K562 (cell line): Measurements from ENCODE around the gene TMEM184B. TPM values are rescaled to one million over a fixed set of nuclear protein-coding genes. Genes with fewer than 3 reads are reported as not detected.

Experiments used
- ASH1L ChIP-seq: fragments of 450-650 bp; IDR thresholded peaks from 2 replicates; pipeline ENCODE4 v1.6.1; 2018; ENCODE audit warnings: borderline replicate concordance, mild to moderate bottlenecking, low read depth; ENCODE audit not compliant: partially characterized antibody
- CUX1 ChIP-seq: fragments of 200-800 bp; sonication (Bioruptor generic); IDR thresholded peaks from 2 replicates; pipeline ENCODE4 v1.6.1; 2016; ENCODE audit warnings: missing genetic modification characterization, missing compliant biosample characterization
- HMG20B ChIP-seq: fragments of 250-450 bp; sonication (Bioruptor Pico); IDR thresholded peaks from 2 replicates; pipeline ENCODE4 v1.5.0; 2021; ENCODE audit warnings: mild to moderate bottlenecking
- L3MBTL2 ChIP-seq: fragments of 450-650 bp; IDR thresholded peaks from 2 replicates; pipeline ENCODE4 v1.6.1; 2016; ENCODE audit warnings: mild to moderate bottlenecking, moderate library complexity
- MLLT1 ChIP-seq, 2 experiments: fragments of 450-650 bp; IDR thresholded peaks; 2 replicates each; pipeline ENCODE4 v1.6.1; 2016
- RAD51 ChIP-seq: fragments of 450-650 bp; IDR thresholded peaks from 2 replicates; pipeline ENCODE4 v1.7.1; 2016; ENCODE audit warnings: low read depth, mild to moderate bottlenecking, borderline replicate concordance
- RBBP5 ChIP-seq: fragments of 200-600 bp; sonication (generic); IDR thresholded peaks from 2 replicates; pipeline ENCODE4 v1.6.1; 2012; ENCODE audit warnings: borderline replicate concordance, mild to moderate bottlenecking, low read length, control low read depth, inconsistent platforms; ENCODE audit not compliant: insufficient read depth, poor library complexity, severe bottlenecking
- SIX5 ChIP-seq, 2 experiments: IDR thresholded peaks; 2 replicates each; pipeline ENCODE4 v1.6.1; 2011; ENCODE audit warnings: low read length in 2 of 2, borderline replicate concordance in 1 of 2, low read depth in 1 of 2, mild to moderate bottlenecking in 1 of 2, moderate library complexity in 1 of 2; ENCODE audit not compliant: insufficient read depth in 1 of 2
- ZNF592 ChIP-seq: fragments of 450-650 bp; IDR thresholded peaks from 2 replicates; pipeline ENCODE4 v1.6.1; 2017; ENCODE audit warnings: antibody characterized with exemption, mild to moderate bottlenecking
- polyA plus RNA-seq, 8 experiments: library from polyadenylated mRNA; depleted of rRNA in 4 of 8; stranded (reverse) in 5 of 8; unstranded in 3 of 8; fragments of >200 nt; fragmentation: Nextera tagmentation in 2 of 8; fragmentation: Illumina TruSeq in 1 of 8; extraction: Ambion mirVana in 2 of 8; extraction: Trizol in 1 of 8; gene quantifications; 2 replicates each; pipeline versions ENCODE4 v1.2.1 to v1.2.3, GENCODE V29; 2011 to 2014; ENCODE audit warnings: inconsistent platforms in 1 of 8, missing spikeins in 1 of 8
- total RNA-seq, 7 experiments: library from RNA; depleted of rRNA in 6 of 7; stranded (reverse); fragments of >200 nt in 6 of 7; fragmentation: Illumina TruSeq in 2 of 7; extraction: Trizol in 2 of 7; gene quantifications; 2 replicates each; pipeline versions ENCODE4 v1.2.1 to v1.2.3, GENCODE V29; 2011 to 2021; ENCODE audit warnings: low replicate concordance in 1 of 7

Gene TMEM184B
- total and polyA plus RNA-seq, 9 of the 15 experiments (the other 6 are each of a cell fraction or from before 2014, with no cell fraction given) = 0.31 to 25.1 (median 6.2) TPM

GRCh38 chr22:38266120-38266519, 6.7 kb downstream of the TMEM184B start (continued):
- peak; percentile 85 for TF ChIP-seq ZNF592
- peak; percentile 98 for TF ChIP-seq L3MBTL2
- no peak for TF ChIP-seq HMG20B (CRISPR knock-in tag)
- TF ChIP-seq ASH1L = no peak
- TF ChIP-seq MLLT1 (IDR thresholded peaks at IDR 0.05) = peak in 1 of 2 experiments; percentile 78; a peak in 2 of 4 replicates
- peak; percentile 95 for TF ChIP-seq RAD51
- peak; percentile 21 for TF ChIP-seq RBBP5
- TF ChIP-seq SIX5 (IDR thresholded peaks at IDR 0.05; ENCODE audit: borderline replicate concordance in 1 of 2, insufficient read depth in 1 of 2, low read depth in 1 of 2, low read length in 2 of 2) = no peak
- peak; percentile 53; the same call in 1 of the 2 replicates for TF ChIP-seq CUX1 (CRISPR knock-in tag)
